ENCODE data around the gene STX8.

The STX8 gene

GRCh38 chr17:9299695-9300094 is 275.9 kb downstream of the STX8 start:
- in situ Hi-C loops (cut with MboI; ENCODE audit: low sequenced_read_pairs, unreplicated experiment) = no loop called here
- DNase-seq (ENCODE audit: low spot score) = no peak
- TF ChIP-seq CTCF (IDR thresholded peaks at IDR 0.05; ENCODE audit: borderline replicate concordance, control extremely low read depth, extremely low read depth, insufficient read depth, missing control alignments) = no peak

DNA sequence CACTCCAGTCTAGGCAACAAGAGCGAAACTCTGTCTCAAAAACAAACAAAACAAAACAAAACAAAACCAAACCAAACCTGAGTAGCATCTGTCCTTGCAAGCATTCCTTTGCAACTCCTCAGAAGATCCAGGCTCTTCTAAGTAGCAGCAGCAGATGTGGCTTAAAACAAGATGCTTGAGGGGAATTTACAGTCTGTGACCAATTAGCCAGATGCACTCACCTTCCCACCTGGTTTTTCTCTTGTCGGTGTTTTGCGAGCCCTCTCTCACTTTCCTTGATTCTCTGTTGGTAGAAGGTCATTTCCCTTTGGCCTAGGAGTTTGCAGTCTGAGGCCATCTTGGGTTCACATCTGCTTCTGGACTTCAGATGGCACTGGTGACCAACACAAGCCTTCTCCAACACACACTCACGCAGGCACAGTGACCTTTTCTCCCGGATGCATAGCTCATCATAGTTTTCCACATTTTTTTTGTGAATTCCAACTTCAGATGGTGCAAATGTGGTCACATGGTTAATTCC is 276.8 kb downstream of the STX8 start:
- TF ChIP-seq CTCF (IDR thresholded peaks at IDR 0.05; ENCODE audit: borderline replicate concordance, control extremely low read depth, extremely low read depth, insufficient read depth, missing control alignments) = no peak
- DNase-seq (ENCODE audit: low spot score) = no peak
- in situ Hi-C loops (cut with MboI; ENCODE audit: low sequenced_read_pairs, unreplicated experiment) = no loop called here

GRCh38 chr17:9298135-9298534 is 277.5 kb downstream of the STX8 start:
- no peak for TF ChIP-seq CTCF (IDR thresholded peaks at IDR 0.05; ENCODE audit: borderline replicate concordance, control extremely low read depth, extremely low read depth, insufficient read depth, missing control alignments)
- DNase-seq (ENCODE audit: low spot score) = no peak
- in situ Hi-C loops (cut with MboI; ENCODE audit: low sequenced_read_pairs, unreplicated experiment) = no loop called here

GRCh38 chr17:9294661-9295210 is 280.9 kb downstream of the STX8 start:
- no peak for TF ChIP-seq CTCF (IDR thresholded peaks at IDR 0.05; ENCODE audit: borderline replicate concordance, control extremely low read depth, extremely low read depth, insufficient read depth, missing control alignments)
- no peak for DNase-seq (ENCODE audit: low spot score)
- in situ Hi-C loops (cut with MboI; ENCODE audit: low sequenced_read_pairs, unreplicated experiment) = no loop called here

DNA sequence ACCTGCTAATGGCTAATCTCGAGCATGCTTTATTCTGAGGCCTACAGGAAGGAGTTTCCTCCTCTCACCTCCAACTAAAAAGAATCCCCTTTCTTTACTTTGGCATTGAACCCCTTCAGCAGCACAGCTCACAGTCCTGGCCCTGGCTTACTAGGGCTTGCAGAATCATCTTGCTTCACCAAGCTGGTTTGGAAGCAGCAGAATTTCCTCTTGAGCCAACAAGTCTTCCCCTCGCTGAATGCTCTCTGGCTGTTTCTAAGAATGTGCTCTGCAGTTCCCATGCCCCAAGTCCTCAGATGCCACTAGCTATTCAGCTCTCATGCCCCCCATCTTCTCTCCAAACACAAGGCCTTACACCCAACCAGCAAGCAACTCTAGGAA is 283.1 kb downstream of the STX8 start:
- TF ChIP-seq CTCF (IDR thresholded peaks at IDR 0.05; ENCODE audit: borderline replicate concordance, control extremely low read depth, extremely low read depth, insufficient read depth, missing control alignments) = no peak
- in situ Hi-C loops (cut with MboI; ENCODE audit: low sequenced_read_pairs, unreplicated experiment) = no loop called here
- no peak for DNase-seq (ENCODE audit: low spot score)

DNA sequence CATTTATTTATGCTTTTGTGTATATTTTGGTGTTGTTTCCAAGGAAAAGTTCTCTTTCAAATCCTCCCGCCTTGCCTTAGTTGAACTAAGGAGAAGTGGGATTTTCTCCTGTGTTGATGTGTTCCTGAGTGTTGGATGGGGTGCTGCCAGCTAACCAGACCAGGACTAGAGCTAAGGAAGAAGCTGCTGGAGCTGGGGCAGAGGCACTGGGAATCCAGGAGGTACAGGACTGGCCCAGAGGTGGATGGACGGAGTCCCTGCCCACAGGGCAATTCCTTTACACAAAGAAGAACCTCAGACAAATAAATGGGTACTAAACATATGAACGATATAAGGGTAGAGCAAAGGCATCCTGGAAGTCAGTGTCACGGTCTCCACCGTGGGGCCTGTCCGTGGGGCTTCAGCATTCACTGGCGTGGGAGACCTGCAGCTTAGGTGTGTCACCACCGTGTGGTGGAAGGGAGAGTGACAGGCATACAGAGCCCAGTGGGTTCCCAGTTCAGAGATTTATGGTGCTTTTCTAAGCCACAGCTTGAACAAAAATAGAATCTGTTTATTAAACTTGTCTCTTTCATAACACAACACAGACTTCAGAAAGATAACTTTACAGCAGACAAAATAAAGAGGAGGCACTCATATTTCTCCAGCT is 283.6 kb downstream of the STX8 start:
- DNase-seq (ENCODE audit: low spot score) = peak; percentile 70
- in situ Hi-C loops (cut with MboI; ENCODE audit: low sequenced_read_pairs, unreplicated experiment) = no loop called here
- peak; percentile 70 for TF ChIP-seq CTCF (IDR thresholded peaks at IDR 0.05; ENCODE audit: borderline replicate concordance, control extremely low read depth, extremely low read depth, insufficient read depth, missing control alignments)
